Esophagus muscularis mucosa (tissue), 4 donors: ENCODE results near the gene ADGRA1. TPM values are rescaled to one million over a fixed set of nuclear protein-coding genes. Genes with fewer than 3 reads are reported as not detected.

Source experiments
- DNase-seq: peaks from one replicate; pipeline ENCODE4 v3.0.0-alpha.2; 2017; ENCODE audit errors: extremely low spot score
- H3K27ac ChIP-seq, 4 donors: fragments of 200-600 bp; sonication (generic); replicated peaks in 1 of 4; 1 replicate in 3 of 4; 2 replicates in 1 of 4; pipeline ENCODE4 v1.5.1; 2016 to 2019; ENCODE audit warnings: mild to moderate bottlenecking in 1 of 4
- H3K27me3 ChIP-seq, 4 donors: fragments of 200-600 bp; sonication (generic); one replicate each; pipeline versions ENCODE4 v1.5.1 to v1.6.0; 2016 to 2019
- H3K36me3 ChIP-seq, 4 donors: fragments of 200-600 bp; sonication (generic); one replicate each; pipeline ENCODE4 v1.5.1; 2016 to 2019
- H3K4me1 ChIP-seq, 4 donors: fragments of 200-600 bp; sonication (generic); one replicate each; pipeline ENCODE4 v1.5.1; 2016 to 2019
- H3K4me3 ChIP-seq, 4 donors: fragments of 200-600 bp; sonication (generic); 1 replicate in 2 of 4; 2 replicates in 2 of 4; pipeline ENCODE4 v1.5.1; 2016 to 2019; ENCODE audit warnings: mild to moderate bottlenecking in 4 of 4, moderate library complexity in 1 of 4
- H3K9me3 ChIP-seq, 4 donors: fragments of 200-600 bp; sonication (generic); 1 replicate in 3 of 4; 2 replicates in 1 of 4; pipeline ENCODE4 v1.5.1; 2016 to 2019
- CTCF ChIP-seq, 3 experiments: fragments of 200-600 bp in 2 of 3; fragments of 450-650 bp in 1 of 3; sonication (generic) in 2 of 3; IDR thresholded peaks; one replicate each; pipeline ENCODE4 v1.5.1; 2017 to 2019; ENCODE audit warnings: antibody characterized with exemption in 3 of 3, mild to moderate bottlenecking in 2 of 3, moderate library complexity in 1 of 3
- EP300 ChIP-seq: sonication (generic); formaldehyde crosslinking; IDR thresholded peaks from one replicate; pipeline ENCODE4 v1.6.1; 2017; ENCODE audit warnings: antibody characterized with exemption
- POLR2A ChIP-seq: fragments of 450-650 bp; IDR thresholded peaks from one replicate; pipeline ENCODE4 v1.6.1; 2017; ENCODE audit warnings: antibody characterized with exemption, moderate library complexity, mild to moderate bottlenecking, low read depth
- POLR2AphosphoS5 ChIP-seq, 2 donors: sonication (generic); formaldehyde crosslinking; IDR thresholded peaks; one replicate each; pipeline ENCODE4 v1.6.1; 2017; ENCODE audit warnings: antibody characterized with exemption in 2 of 2
- WGBS: methylation state at CpG from one replicate; pipeline ENCODE4 v1.1.5; 2018; 5-methylcytosine and 5-hydroxymethylcytosine counted together
- intact Hi-C: fragments of 100-400 bp; cut with DNase I; formaldehyde crosslinking; loops from one replicate; pipeline ENCODE4 v1.15.1; 2023
- total RNA-seq, 4 donors: library from RNA; depleted of rRNA; stranded (reverse); fragments of >200 nt; gene quantifications; one replicate each; pipeline versions ENCODE4 v1.1.0 to v1.2.1, GENCODE V29; 2016

Gene ADGRA1
- total RNA-seq, 4 donors from 2014 or later = under 0.01 to 0.06 TPM; not detected in 2

GRCh38 chr10:133055470-133055869 lies 32.3 kb upstream of the ADGRA1 start:
- intact Hi-C loops = no loop called here
- Histone ChIP-seq H3K27me3 (peaks cover 0 to 70% (median 0%) of the 10 kb centered on the region in 4 donors), H3K4me1 (no peaks in the 10 kb centered on the region), H3K36me3 (no peaks in the 10 kb centered on the region), H3K27ac (no peak overlapping the region), H3K9me3 (no peaks in the 10 kb centered on the region), H3K4me3 (no peak overlapping the region)
- 24% methylated on average over 2 of the region's 2 CpGs for whole genome bisulfite sequencing
- no peak for DNase-seq
- TF ChIP-seq EP300 (no peak), POLR2AphosphoS5 (IDR thresholded peaks at IDR 0.05) (no peak), POLR2A (no peak), CTCF (IDR thresholded peaks at IDR 0.05) (no peak)

GRCh38 chr10:133056001-133056400 lies 31.7 kb upstream of the ADGRA1 start:
- intact Hi-C loops = no loop called here
- peaks cover 0 to 70% (median 0%) of the 10 kb centered on the region in 4 donors for H3K27me3 ChIP-seq
- H3K4me3 ChIP-seq = no peak overlapping the region

GRCh38 chr10:133056651-133057178 lies 31.0 kb upstream of the ADGRA1 start:
- no peak for TF ChIP-seq POLR2A
- no peak for DNase-seq
- WGBS = 79% methylated on average over 19 of the region's 19 CpGs
- H3K4me1 ChIP-seq = no peaks in the 10 kb centered on the region
- H3K27ac ChIP-seq = no peak overlapping the region
- intact Hi-C loops = no loop called here
- H3K4me3 ChIP-seq = no peak overlapping the region
- no peaks in the 10 kb centered on the region for H3K9me3 ChIP-seq
- peaks cover 0 to 77% (median 0%) of the 10 kb centered on the region in 4 donors for H3K27me3 ChIP-seq
- H3K36me3 ChIP-seq = no peaks in the 10 kb centered on the region

More at GRCh38 chr10:133056001-133056400, 31.7 kb upstream of the ADGRA1 start:
- no peak overlapping the region for H3K27ac ChIP-seq
- WGBS = 91% methylated on average over 12 of the region's 13 CpGs
- no peak for DNase-seq
- H3K4me1 ChIP-seq = no peaks in the 10 kb centered on the region
- H3K36me3 ChIP-seq = no peaks in the 10 kb centered on the region
- H3K9me3 ChIP-seq = no peaks in the 10 kb centered on the region
- no peak for TF ChIP-seq POLR2A
- TF ChIP-seq POLR2AphosphoS5 (IDR thresholded peaks at IDR 0.05) = no peak
- TF ChIP-seq CTCF (IDR thresholded peaks at IDR 0.05) = no peak
- TF ChIP-seq EP300 = no peak

- no peak overlapping the region for H3K27ac ChIP-seq
- intact Hi-C loops = no loop called here
- DNase-seq = no peak
- no peaks in the 10 kb centered on the region for H3K36me3 ChIP-seq
- WGBS = 49% methylated on average over 13 of the region's 13 CpGs
- no peaks in the 10 kb centered on the region for H3K9me3 ChIP-seq
- peaks cover 0 to 73% (median 0%) of the 10 kb centered on the region in 4 donors for H3K27me3 ChIP-seq
- no peak overlapping the region for H3K4me3 ChIP-seq
- TF ChIP-seq EP300 (no peak), POLR2A (no peak), CTCF (IDR thresholded peaks at IDR 0.05) (no peak)
- no peaks in the 10 kb centered on the region for H3K4me1 ChIP-seq
These were observed 29.2 kb upstream of the ADGRA1 start for GRCh38 chr10:133058331-133059092.

- no peak for TF ChIP-seq POLR2A
- TF ChIP-seq CTCF (IDR thresholded peaks at IDR 0.05) = no peak
- TF ChIP-seq POLR2AphosphoS5 (IDR thresholded peaks at IDR 0.05) = no peak
- no peak for TF ChIP-seq EP300
- H3K4me1 ChIP-seq = no peaks in the 10 kb centered on the region
- WGBS = 90% methylated on average over 7 of the region's 7 CpGs
- intact Hi-C loops = no loop called here
- H3K27me3 ChIP-seq = peaks cover 0 to 70% (median 0%) of the 10 kb centered on the region in 4 donors
- no peak overlapping the region for H3K4me3 ChIP-seq
- no peaks in the 10 kb centered on the region for H3K36me3 ChIP-seq
- no peak overlapping the region for H3K27ac ChIP-seq
- DNase-seq = no peak
- no peaks in the 10 kb centered on the region for H3K9me3 ChIP-seq
These were observed 28.6 kb upstream of the ADGRA1 start for GRCh38 chr10:133059093-133059470.
